HCT116 (cell line): ENCODE results near the gene KLF16. TPM values are rescaled to one million over a fixed set of nuclear protein-coding genes. Genes with fewer than 3 reads are reported as not detected.

Experiments
- ATAC-seq: fragments of 200-7000 bp; cut with Tn5 transposase; 2 replicates; pipeline ENCODE4 v1.9.1; 2020; ENCODE audit warnings: mild to moderate bottlenecking, moderate library complexity
- BruUV-seq: library from RNA; stranded (reverse); fragments of 400-500 nt; replicated peaks from 2 replicates; lab custom pipeline; 2021; lab: Mats Ljungman, UMichigan
- CTCF ChIA-PET: fragments of 300-600 bp; sonication (Branson Sonifier 250); formaldehyde crosslinking; loops from one replicate; lab custom pipeline; 2021; ENCODE audit warnings: antibody characterized with exemption; lab: Charles Lee
- POLR2A ChIA-PET: fragments of 300-600, 350-600 bp; sonication (Branson Sonifier 250); formaldehyde crosslinking; loops from one replicate; lab custom pipeline; 2021; ENCODE audit warnings: antibody characterized with exemption; lab: Charles Lee
- RAD21 ChIA-PET, 2 experiments: fragments of 300-600 bp; sonication (Branson Sonifier 250); formaldehyde crosslinking; loops; one replicate each; lab custom pipeline; 2023; ENCODE audit warnings: low total read pairs in 2 of 2; ENCODE audit not compliant: uncharacterized antibody in 2 of 2, unreplicated experiment in 2 of 2, low non-redundant PET in 1 of 2; lab: Charles Lee
- DNase-seq: peaks from one replicate; pipeline ENCODE4 v3.0.0-alpha.2; 2010; ENCODE audit warnings: low read depth, low spot score
- H2AFZ ChIP-seq: fragments of 200-600 bp; shearing (Covaris generic), sonication (generic); 2 replicates; pipeline ENCODE4 v1.6.1; 2017; ENCODE audit warnings: low read depth, mixed run types, mixed read lengths, antibody characterized with exemption, low read length; ENCODE audit not compliant: poor library complexity, severe bottlenecking
- H3K27ac ChIP-seq: 2 replicates; pipeline ENCODE4 v1.5.1; 2012; ENCODE audit warnings: low read depth, low read length
- H3K27me3 ChIP-seq: fragments of 200-600 bp; sonication (generic); 2 replicates; pipeline ENCODE4 v1.6.1; 2016; ENCODE audit warnings: mixed run types, low read length, mixed read lengths; ENCODE audit not compliant: insufficient read depth
- H3K36me3 ChIP-seq, 2 experiments: fragments of 200-500 bp in 1 of 2; fragments of 200-600 bp in 1 of 2; sonication (Bioruptor generic) in 1 of 2; sonication (generic) in 1 of 2; 2 replicates each; pipeline versions ENCODE4 v1.5.1 to v1.6.1; 2014 to 2016; ENCODE audit warnings: low read length in 2 of 2, inconsistent platforms in 1 of 2, mixed read lengths in 1 of 2, mixed run types in 1 of 2; ENCODE audit not compliant: insufficient read depth in 2 of 2, control insufficient read depth in 1 of 2
- H3K4me1 ChIP-seq, 2 experiments: fragments of 200-600 bp in 1 of 2; sonication (generic) in 1 of 2; 2 replicates each; pipeline versions ENCODE4 v1.5.1 to v1.6.1; 2012 to 2017; ENCODE audit warnings: low read length in 2 of 2, inconsistent platforms in 1 of 2, mild to moderate bottlenecking in 1 of 2, mixed read lengths in 1 of 2, mixed run types in 1 of 2, moderate library complexity in 1 of 2; ENCODE audit not compliant: insufficient read depth in 2 of 2, control insufficient read depth in 1 of 2
- H3K4me2 ChIP-seq: fragments of 200-600 bp; sonication (generic); 2 replicates; pipeline ENCODE4 v1.6.1; 2017; ENCODE audit warnings: mixed run types, low read length, mixed read lengths
- H3K4me3 ChIP-seq, 2 experiments: fragments of 200-600 bp in 1 of 2; sonication (generic) in 1 of 2; replicated peaks in 1 of 2; 2 replicates each; pipeline ENCODE4 v1.5.1; 2011 to 2016; ENCODE audit warnings: low read length in 2 of 2, control low read depth in 1 of 2, low read depth in 1 of 2, mild to moderate bottlenecking in 1 of 2, mixed read lengths in 1 of 2, mixed run types in 1 of 2
- H3K79me2 ChIP-seq: fragments of 200-600 bp; sonication (generic); 2 replicates; pipeline ENCODE4 v1.6.1; 2017; ENCODE audit warnings: mild to moderate bottlenecking, mixed run types, low read length, moderate library complexity, mixed read lengths; ENCODE audit not compliant: insufficient read depth
- H3K9ac ChIP-seq: fragments of 200-600 bp; sonication (generic); 2 replicates; pipeline ENCODE4 v1.6.1; 2016; ENCODE audit warnings: low read length, mixed read lengths
- H3K9me2 ChIP-seq: fragments of 200-600 bp; sonication (generic), shearing (Covaris generic); 2 replicates; pipeline ENCODE4 v1.6.1; 2017; ENCODE audit warnings: mixed run types, mild to moderate bottlenecking, moderate library complexity; ENCODE audit not compliant: insufficient read depth
- H3K9me3 ChIP-seq, 2 experiments: fragments of 200-500 bp in 1 of 2; fragments of 200-600 bp in 1 of 2; sonication (Bioruptor generic) in 1 of 2; sonication (generic) in 1 of 2; 2 replicates each; pipeline ENCODE4 v1.6.1; 2014 to 2017; ENCODE audit warnings: low read length in 2 of 2, mixed read lengths in 2 of 2, inconsistent platforms in 1 of 2, low read depth in 1 of 2, mild to moderate bottlenecking in 1 of 2, mixed run types in 1 of 2, moderate library complexity in 1 of 2; ENCODE audit not compliant: control insufficient read depth in 1 of 2, insufficient read depth in 1 of 2
- H4K20me1 ChIP-seq: fragments of 200-600 bp; sonication (generic), shearing (Covaris generic); 2 replicates; pipeline ENCODE4 v1.6.1; 2017; ENCODE audit warnings: mixed run types, mild to moderate bottlenecking, moderate library complexity; ENCODE audit not compliant: insufficient read depth
- CBX3 ChIP-seq: IDR thresholded peaks from 2 replicates; pipeline ENCODE4 v1.6.1; 2012; ENCODE audit warnings: low read depth
- ELF1 ChIP-seq: IDR thresholded peaks from 2 replicates; pipeline ENCODE4 v1.6.1; 2012; ENCODE audit warnings: low read depth, borderline replicate concordance
- EZH2 ChIP-seq: fragments of 200-600 bp; sonication (generic); IDR thresholded peaks from 2 replicates; pipeline ENCODE4 v1.6.1; 2017; ENCODE audit warnings: antibody characterized with exemption, mixed run types
- FOSL1 ChIP-seq: IDR thresholded peaks from 2 replicates; pipeline ENCODE4 v1.6.1; 2012; ENCODE audit warnings: low read depth
- POLR2A ChIP-seq: IDR thresholded peaks from 2 replicates; pipeline ENCODE4 v1.7.0; 2011; ENCODE audit warnings: borderline replicate concordance; ENCODE audit not compliant: insufficient read depth, insufficient read length; ENCODE audit errors: extremely low read depth
- RAD21 ChIP-seq: IDR thresholded peaks from 2 replicates; pipeline ENCODE4 v1.6.1; 2012; ENCODE audit warnings: low read depth, mild to moderate bottlenecking
- REST ChIP-seq: IDR thresholded peaks from 2 replicates; pipeline ENCODE4 v1.6.1; 2012; ENCODE audit warnings: low read depth
- SIN3A ChIP-seq: IDR thresholded peaks from 2 replicates; pipeline ENCODE4 v1.6.1; 2012; ENCODE audit warnings: low read depth
- TCF7L2 ChIP-seq: IDR thresholded peaks from 2 replicates; pipeline ENCODE4 v1.7.0; 2011; ENCODE audit warnings: borderline replicate concordance, inconsistent platforms; ENCODE audit not compliant: insufficient read depth, insufficient read length; ENCODE audit errors: extremely low read depth
- YY1 ChIP-seq: IDR thresholded peaks from 2 replicates; pipeline ENCODE4 v1.6.1; 2011; ENCODE audit warnings: low read length, low read depth, moderate library complexity, mild to moderate bottlenecking; ENCODE audit not compliant: insufficient replicate concordance; ENCODE audit errors: extremely low read depth
- intact Hi-C: fragments of 100-400 bp; cut with micrococcal nuclease; formaldehyde crosslinking; loops from 2 replicates; pipeline ENCODE4 v1.10.0; 2022
- total RNA-seq: library from RNA; stranded (reverse); gene quantifications from one replicate; pipeline ENCODE4 v1.2.1, GENCODE V29; 2021; ENCODE audit not compliant: unreplicated experiment
- TF ChIP-seq, protein P1 (sequence below): IDR thresholded peaks from 2 replicates; pipeline ENCODE4 v1.6.1; 2011; ENCODE audit warnings: mild to moderate bottlenecking, low read length, moderate library complexity; ENCODE audit not compliant: insufficient replicate concordance; ENCODE audit errors: extremely low read depth

Gene KLF16
- total RNA-seq, 1 experiment from 2014 or later: 64.3 TPM

GRCh38 chr19:1856698-1857603, 6.4 kb downstream of the KLF16 start:
- H3K9me3 ChIP-seq: no peaks in the 10 kb centered on the region
- TF ChIP-seq SIN3A (no peak), TCF7L2 (no peak), CBX3 (no peak), EZH2 (no peak), YY1 (peak; percentile 28)
- peaks cover 0 to 10% of the 10 kb centered on the region in 2 experiments; a peak in 1 of 4 replicates for H3K36me3 ChIP-seq
- DNase-seq (no peak), ATAC-seq (peak; percentile 43)
- H3K4me2 ChIP-seq: peak overlapping the region; percentile 91
- ChIA-PET CTCF (interaction anchor here (0.8 to 1.4 kb wide), 2 partner anchors 8 to 19 kb away, joined by 3 to 4 read pairs; no protein-coding TSS in a partner anchor), RAD21 (no interaction called here), POLR2A (interaction anchor here (0.6 to 1.4 kb wide), 2 partner anchors 8 to 17 kb away, joined by 3 read pairs; partner anchors contain the start of gene REXO1)
- peak overlapping the region; percentile 2 to 37; a peak in 2 of 4 replicates for H3K4me3 ChIP-seq
- H2AFZ ChIP-seq: no peak overlapping the region
- intact Hi-C loops: no loop called here
- BruUV-seq: no TSS peak
- H3K79me2 ChIP-seq: peaks cover 100% of the 10 kb centered on the region
- no peaks in the 10 kb centered on the region for H3K27me3 ChIP-seq
- no peaks in the 10 kb centered on the region for H3K9me2 ChIP-seq
- peak overlapping the region; percentile 52 for H3K9ac ChIP-seq
- H4K20me1 ChIP-seq: peaks cover 7% of the 10 kb centered on the region; the same call in 1 of the 2 replicates
- H3K4me1 ChIP-seq: peaks cover 86 to 99% of the 10 kb centered on the region in 2 experiments
- H3K27ac ChIP-seq: peak overlapping the region; percentile 88

- peak overlapping the region; percentile 53 for H3K9ac ChIP-seq
- DNase-seq: no peak
- H3K4me3 ChIP-seq: no peak overlapping the region
- no peak for ATAC-seq
- H3K27ac ChIP-seq: peak overlapping the region; percentile 88
- no TSS peak for BruUV-seq
- ChIA-PET CTCF (no interaction called here), RAD21 (no interaction called here), POLR2A (no interaction called here)
- no peaks in the 10 kb centered on the region for H3K9me3 ChIP-seq
- peaks cover 96% of the 10 kb centered on the region for H3K79me2 ChIP-seq
- no peaks in the 10 kb centered on the region for H3K27me3 ChIP-seq
- H3K4me1 ChIP-seq: peaks cover 83 to 93% of the 10 kb centered on the region in 2 experiments
- H4K20me1 ChIP-seq: peaks cover 7% of the 10 kb centered on the region; the same call in 1 of the 2 replicates
- TF ChIP-seq POLR2A (no peak), REST (no peak), FOSL1 (no peak), RAD21 (no peak), ELF1 (no peak)
- TF ChIP-seq, protein P1, sequence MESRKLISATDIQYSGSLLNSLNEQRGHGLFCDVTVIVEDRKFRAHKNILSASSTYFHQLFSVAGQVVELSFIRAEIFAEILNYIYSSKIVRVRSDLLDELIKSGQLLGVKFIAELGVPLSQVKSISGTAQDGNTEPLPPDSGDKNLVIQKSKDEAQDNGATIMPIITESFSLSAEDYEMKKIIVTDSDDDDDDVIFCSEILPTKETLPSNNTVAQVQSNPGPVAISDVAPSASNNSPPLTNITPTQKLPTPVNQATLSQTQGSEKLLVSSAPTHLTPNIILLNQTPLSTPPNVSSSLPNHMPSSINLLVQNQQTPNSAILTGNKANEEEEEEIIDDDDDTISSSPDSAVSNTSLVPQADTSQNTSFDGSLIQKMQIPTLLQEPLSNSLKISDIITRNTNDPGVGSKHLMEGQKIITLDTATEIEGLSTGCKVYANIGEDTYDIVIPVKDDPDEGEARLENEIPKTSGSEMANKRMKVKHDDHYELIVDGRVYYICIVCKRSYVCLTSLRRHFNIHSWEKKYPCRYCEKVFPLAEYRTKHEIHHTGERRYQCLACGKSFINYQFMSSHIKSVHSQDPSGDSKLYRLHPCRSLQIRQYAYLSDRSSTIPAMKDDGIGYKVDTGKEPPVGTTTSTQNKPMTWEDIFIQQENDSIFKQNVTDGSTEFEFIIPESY: no peak
- peak overlapping the region; percentile 83 for H3K4me2 ChIP-seq
- peaks cover 0 to 7% of the 10 kb centered on the region in 2 experiments; a peak in 1 of 4 replicates for H3K36me3 ChIP-seq
- H3K9me2 ChIP-seq: no peaks in the 10 kb centered on the region
- intact Hi-C loops: no loop called here
- no peak overlapping the region for H2AFZ ChIP-seq
Observed at GRCh38 chr19:1856345-1856697, 7.1 kb downstream of the KLF16 start.
